ENCODE results near the gene MAP3K7CL.
A peak's percentile ranks its signal among the peaks of the same experiment; 100 is the strongest.

MAP3K7CL gene

GRCh38 chr21:29172282-29172681, 41.8 kb downstream of the MAP3K7CL start:
- Histone ChIP-seq H3K27me3 (ENCODE audit: insufficient read depth, low read length) (no peaks in the 10 kb centered on the region), H3K4ac (ENCODE audit: low read depth, low read length) (no peak overlapping the region), H4K91ac (ENCODE audit: low read depth, low read length) (no peak overlapping the region), H3K9ac (ENCODE audit: low read length) (no peak overlapping the region), H2BK12ac (ENCODE audit: low read length) (no peak overlapping the region), H3K79me1 (ENCODE audit: low read length) (no peaks in the 10 kb centered on the region), H3K4me3 (ENCODE audit: low read depth, low read length) (no peak overlapping the region), H4K12ac (ENCODE audit: low read depth, low read length) (no peak overlapping the region), H3K23ac (ENCODE audit: low read length) (no peak overlapping the region), H3K4me1 (ENCODE audit: control insufficient read depth in 1 of 2, insufficient read depth in 2 of 2, low read length in 2 of 2) (no peaks in the 10 kb centered on the region), H2AFZ (ENCODE audit: insufficient read depth, low read length, poor library complexity) (no peak overlapping the region), H3K9me3 (ENCODE audit: insufficient read depth, low read depth, low read length) (no peaks in the 10 kb centered on the region), H3K79me2 (ENCODE audit: control insufficient read depth, insufficient read depth, low read length, poor library complexity) (no peaks in the 10 kb centered on the region), H3K27ac (ENCODE audit: low read depth, low read length) (no peak overlapping the region), H4K8ac (ENCODE audit: low read depth, low read length) (no peak overlapping the region), H2AK5ac (ENCODE audit: low read length) (no peak overlapping the region), H3K4me2 (ENCODE audit: low read length) (no peak overlapping the region), H2BK120ac (ENCODE audit: insufficient read depth, low read length, poor library complexity) (no peak overlapping the region), H3K14ac (ENCODE audit: low read length) (no peak overlapping the region), H3K36me3 (ENCODE audit: control insufficient read depth in 1 of 2, insufficient read depth in 2 of 2, low read length in 2 of 2) (no peaks in the 10 kb centered on the region), H3K18ac (ENCODE audit: low read length) (no peak overlapping the region), H2BK5ac (ENCODE audit: low read depth, low read length, poor library complexity) (no peak overlapping the region)
- DNase-seq: no peak
- WGBS (ENCODE audit: extremely low coverage, insufficient coverage, insufficient read length): no CpG with 5 or more reads among the region's 1 CpG

- Histone ChIP-seq H4K91ac (ENCODE audit: low read depth, low read length) (no peak overlapping the region), H3K36me3 (ENCODE audit: control insufficient read depth in 1 of 2, insufficient read depth in 2 of 2, low read length in 2 of 2) (no peaks in the 10 kb centered on the region), H3K9ac (ENCODE audit: low read length) (no peak overlapping the region), H2AK5ac (ENCODE audit: low read length) (no peak overlapping the region), H3K4me1 (ENCODE audit: control insufficient read depth in 1 of 2, insufficient read depth in 2 of 2, low read length in 2 of 2) (no peaks in the 10 kb centered on the region), H3K23ac (ENCODE audit: low read length) (no peak overlapping the region), H2BK120ac (ENCODE audit: insufficient read depth, low read length, poor library complexity) (no peak overlapping the region), H3K14ac (ENCODE audit: low read length) (no peak overlapping the region), H3K79me2 (ENCODE audit: control insufficient read depth, insufficient read depth, low read length, poor library complexity) (no peaks in the 10 kb centered on the region), H3K4me2 (ENCODE audit: low read length) (no peak overlapping the region), H3K79me1 (ENCODE audit: low read length) (no peaks in the 10 kb centered on the region), H2BK12ac (ENCODE audit: low read length) (no peak overlapping the region), H3K18ac (ENCODE audit: low read length) (no peak overlapping the region), H3K9me3 (ENCODE audit: insufficient read depth, low read depth, low read length) (no peaks in the 10 kb centered on the region), H3K27ac (ENCODE audit: low read depth, low read length) (no peak overlapping the region), H3K4ac (ENCODE audit: low read depth, low read length) (no peak overlapping the region), H2BK5ac (ENCODE audit: low read depth, low read length, poor library complexity) (no peak overlapping the region), H4K8ac (ENCODE audit: low read depth, low read length) (no peak overlapping the region), H4K12ac (ENCODE audit: low read depth, low read length) (no peak overlapping the region), H3K27me3 (ENCODE audit: insufficient read depth, low read length) (no peaks in the 10 kb centered on the region), H3K4me3 (ENCODE audit: low read depth, low read length) (no peak overlapping the region), H2AFZ (ENCODE audit: insufficient read depth, low read length, poor library complexity) (no peak overlapping the region)
- DNase-seq: no peak
- no CpG with 5 or more reads among the region's 9 CpGs for WGBS (ENCODE audit: extremely low coverage, insufficient coverage, insufficient read length)
Measured at GRCh38 chr21:29174607-29175013, 44.2 kb downstream of the MAP3K7CL start.

- Histone ChIP-seq H2BK120ac (ENCODE audit: insufficient read depth, low read length, poor library complexity) (no peak overlapping the region), H4K12ac (ENCODE audit: low read depth, low read length) (no peak overlapping the region), H3K9me3 (ENCODE audit: insufficient read depth, low read depth, low read length) (no peaks in the 10 kb centered on the region), H2BK12ac (ENCODE audit: low read length) (no peak overlapping the region), H3K23ac (ENCODE audit: low read length) (no peak overlapping the region), H3K14ac (ENCODE audit: low read length) (no peak overlapping the region), H4K91ac (ENCODE audit: low read depth, low read length) (no peak overlapping the region), H3K4me2 (ENCODE audit: low read length) (no peak overlapping the region), H2AK5ac (ENCODE audit: low read length) (no peak overlapping the region), H3K4me1 (ENCODE audit: control insufficient read depth in 1 of 2, insufficient read depth in 2 of 2, low read length in 2 of 2) (no peaks in the 10 kb centered on the region), H3K27ac (ENCODE audit: low read depth, low read length) (no peak overlapping the region), H3K36me3 (ENCODE audit: control insufficient read depth in 1 of 2, insufficient read depth in 2 of 2, low read length in 2 of 2) (no peaks in the 10 kb centered on the region), H3K79me1 (ENCODE audit: low read length) (no peaks in the 10 kb centered on the region), H3K27me3 (ENCODE audit: insufficient read depth, low read length) (no peaks in the 10 kb centered on the region), H3K9ac (ENCODE audit: low read length) (no peak overlapping the region), H3K4ac (ENCODE audit: low read depth, low read length) (no peak overlapping the region), H4K8ac (ENCODE audit: low read depth, low read length) (no peak overlapping the region), H3K4me3 (ENCODE audit: low read depth, low read length) (no peak overlapping the region), H2AFZ (ENCODE audit: insufficient read depth, low read length, poor library complexity) (no peak overlapping the region), H3K79me2 (ENCODE audit: control insufficient read depth, insufficient read depth, low read length, poor library complexity) (no peaks in the 10 kb centered on the region), H3K18ac (ENCODE audit: low read length) (no peak overlapping the region), H2BK5ac (ENCODE audit: low read depth, low read length, poor library complexity) (no peak overlapping the region)
- DNase-seq: no peak
- WGBS (ENCODE audit: extremely low coverage, insufficient coverage, insufficient read length): no CpG with 5 or more reads among the region's 3 CpGs
Measured at GRCh38 chr21:29175408-29176134, 45.1 kb downstream of the MAP3K7CL start.

GRCh38 chr21:29176471-29177120, 46.2 kb downstream of the MAP3K7CL start:
- no peak overlapping the region for H2AK5ac ChIP-seq (ENCODE audit: low read length)
- H3K27me3 ChIP-seq (ENCODE audit: insufficient read depth, low read length): no peaks in the 10 kb centered on the region
- H3K14ac ChIP-seq (ENCODE audit: low read length): no peak overlapping the region
- H3K79me1 ChIP-seq (ENCODE audit: low read length): no peaks in the 10 kb centered on the region
- H3K4me3 ChIP-seq (ENCODE audit: low read depth, low read length): no peak overlapping the region
- no peak overlapping the region for H2BK120ac ChIP-seq (ENCODE audit: insufficient read depth, low read length, poor library complexity)
- H3K4me2 ChIP-seq (ENCODE audit: low read length): no peak overlapping the region
- H3K27ac ChIP-seq (ENCODE audit: low read depth, low read length): no peak overlapping the region
- H4K8ac ChIP-seq (ENCODE audit: low read depth, low read length): no peak overlapping the region
- H2BK12ac ChIP-seq (ENCODE audit: low read length): no peak overlapping the region
- WGBS (ENCODE audit: extremely low coverage, insufficient coverage, insufficient read length): no CpG with 5 or more reads among the region's 2 CpGs
- H3K4ac ChIP-seq (ENCODE audit: low read depth, low read length): no peak overlapping the region
- no peak overlapping the region for H3K18ac ChIP-seq (ENCODE audit: low read length)
- DNase-seq: no peak
- H2BK5ac ChIP-seq (ENCODE audit: low read depth, low read length, poor library complexity): no peak overlapping the region
- H3K9me3 ChIP-seq (ENCODE audit: insufficient read depth, low read depth, low read length): no peaks in the 10 kb centered on the region
- H4K91ac ChIP-seq (ENCODE audit: low read depth, low read length): no peak overlapping the region
- H3K79me2 ChIP-seq (ENCODE audit: control insufficient read depth, insufficient read depth, low read length, poor library complexity): no peaks in the 10 kb centered on the region
- no peaks in the 10 kb centered on the region for H3K4me1 ChIP-seq (ENCODE audit: control insufficient read depth in 1 of 2, insufficient read depth in 2 of 2, low read length in 2 of 2)
- H3K23ac ChIP-seq (ENCODE audit: low read length): no peak overlapping the region
- no peak overlapping the region for H2AFZ ChIP-seq (ENCODE audit: insufficient read depth, low read length, poor library complexity)
- no peaks in the 10 kb centered on the region for H3K36me3 ChIP-seq (ENCODE audit: control insufficient read depth in 1 of 2, insufficient read depth in 2 of 2, low read length in 2 of 2)
- H3K9ac ChIP-seq (ENCODE audit: low read length): peak overlapping the region; percentile 15
- H4K12ac ChIP-seq (ENCODE audit: low read depth, low read length): no peak overlapping the region

Measured in trophoblast cell (in vitro differentiated cells and primary cell).